Measurements from ENCODE around the gene PLEKHG5.
A peak's percentile ranks its signal among the peaks of the same experiment; 100 is the strongest.

The PLEKHG5 gene

GRCh38 chr1:6490181-6491080, 1.0 kb downstream of the PLEKHG5 start:
- no peak for TF ChIP-seq CTCF (IDR thresholded peaks at IDR 0.05; ENCODE audit: borderline replicate concordance, insufficient read depth, low read depth, low read length)
- H3K4me3 ChIP-seq (ENCODE audit: low read depth, low read length) = peak overlapping the region; percentile 80

- peak overlapping the region; percentile 80 for H3K4me3 ChIP-seq (ENCODE audit: low read depth, low read length)
- TF ChIP-seq CTCF (IDR thresholded peaks at IDR 0.05; ENCODE audit: borderline replicate concordance, insufficient read depth, low read depth, low read length) = peak; percentile 98
Observed at GRCh38 chr1:6489799-6490180, 1.7 kb downstream of the PLEKHG5 start.

- H3K4me3 ChIP-seq (ENCODE audit: low read depth, low read length) = no peak overlapping the region
Observed at GRCh38 chr1:6489383-6489765, 2.1 kb downstream of the PLEKHG5 start.

GRCh38 chr1:6488602-6489382, 2.7 kb downstream of the PLEKHG5 start:
- H3K4me3 ChIP-seq (ENCODE audit: low read depth, low read length) = no peak overlapping the region
- no peak for TF ChIP-seq CTCF (IDR thresholded peaks at IDR 0.05; ENCODE audit: borderline replicate concordance, insufficient read depth, low read depth, low read length)

More at GRCh38 chr1:6489383-6489765, 2.1 kb downstream of the PLEKHG5 start:
- no peak for TF ChIP-seq CTCF (IDR thresholded peaks at IDR 0.05; ENCODE audit: borderline replicate concordance, insufficient read depth, low read depth, low read length)

DNA sequence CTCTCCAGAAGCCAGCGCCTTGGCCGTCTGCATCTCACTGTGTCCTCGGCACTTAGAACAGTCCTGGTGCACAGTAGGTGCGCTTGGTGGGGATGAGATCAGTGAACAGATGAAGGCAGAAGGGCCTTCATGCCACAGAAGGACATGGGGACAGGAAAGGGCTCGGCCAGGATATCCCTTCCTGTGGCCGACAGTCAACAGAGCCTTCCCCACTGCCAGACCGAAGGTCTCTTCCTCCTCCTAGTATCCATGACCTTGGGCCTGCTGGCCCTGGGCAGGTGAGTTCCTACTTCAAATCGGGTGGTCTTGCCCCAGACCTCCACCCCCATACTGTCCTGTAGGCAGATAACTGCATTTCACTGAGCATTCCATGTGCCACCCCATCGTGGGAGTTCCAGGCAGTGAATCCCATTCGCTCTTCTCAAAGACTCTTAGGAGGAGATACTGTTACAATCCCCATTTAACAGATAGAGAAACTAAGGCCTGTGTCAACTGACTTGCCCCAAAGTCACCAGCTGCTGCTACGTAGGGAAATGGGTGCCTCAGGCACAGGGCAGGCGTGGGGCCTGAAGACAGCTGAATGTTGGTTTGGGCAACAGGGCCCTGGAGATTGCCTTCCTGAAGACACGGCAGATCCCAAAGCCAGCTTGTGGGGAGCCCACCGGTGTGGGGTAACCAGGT, 3.5 kb downstream of the PLEKHG5 start:
- TF ChIP-seq CTCF (IDR thresholded peaks at IDR 0.05; ENCODE audit: borderline replicate concordance, insufficient read depth, low read depth, low read length) = no peak
- H3K4me3 ChIP-seq (ENCODE audit: low read depth, low read length) = no peak overlapping the region

DNA sequence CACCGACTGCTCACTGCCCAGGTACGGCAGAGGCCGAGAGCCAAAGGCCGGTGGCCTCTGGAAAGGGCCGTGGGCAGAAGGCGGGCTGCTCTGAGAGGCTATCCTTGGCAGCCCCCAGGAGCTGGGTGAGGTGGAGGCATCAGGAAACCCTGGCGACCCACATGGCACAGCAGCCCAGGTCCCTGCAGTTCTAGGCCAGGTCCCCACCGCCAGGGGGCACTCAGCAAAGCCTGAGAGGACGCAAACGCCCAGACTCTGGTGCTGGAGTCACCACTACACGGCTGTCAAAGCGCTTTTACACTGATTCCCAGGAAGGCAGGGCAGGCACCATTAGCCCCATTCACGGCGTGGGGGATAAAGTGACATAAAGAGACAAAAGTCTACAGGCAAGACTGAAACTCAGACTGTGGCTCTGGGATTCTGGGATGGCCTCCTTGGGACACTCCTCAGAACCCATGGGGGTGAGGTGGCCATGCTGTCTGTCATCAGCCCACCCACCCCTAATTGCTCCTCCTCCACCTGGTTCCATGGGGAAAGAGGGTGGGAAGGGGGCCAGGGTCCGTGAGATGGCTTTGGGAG, 4.9 kb downstream of the PLEKHG5 start:
- no peak overlapping the region for H3K4me3 ChIP-seq (ENCODE audit: low read depth, low read length)
- peak; percentile 96 for TF ChIP-seq CTCF (IDR thresholded peaks at IDR 0.05; ENCODE audit: borderline replicate concordance, insufficient read depth, low read depth, low read length)

Measured in GM12875 (cell line).